ENCODE data around the gene MPI. TPM values are rescaled to one million over a fixed set of nuclear protein-coding genes. Genes with fewer than 3 reads are reported as not detected.

Gene MPI
- total and polyA plus RNA-seq, 10 of the 15 experiments (the other 5 are each of a cell fraction or from before 2014, with no cell fraction given) = 35.6 to 93.9 (median 44.1) TPM

DNA sequence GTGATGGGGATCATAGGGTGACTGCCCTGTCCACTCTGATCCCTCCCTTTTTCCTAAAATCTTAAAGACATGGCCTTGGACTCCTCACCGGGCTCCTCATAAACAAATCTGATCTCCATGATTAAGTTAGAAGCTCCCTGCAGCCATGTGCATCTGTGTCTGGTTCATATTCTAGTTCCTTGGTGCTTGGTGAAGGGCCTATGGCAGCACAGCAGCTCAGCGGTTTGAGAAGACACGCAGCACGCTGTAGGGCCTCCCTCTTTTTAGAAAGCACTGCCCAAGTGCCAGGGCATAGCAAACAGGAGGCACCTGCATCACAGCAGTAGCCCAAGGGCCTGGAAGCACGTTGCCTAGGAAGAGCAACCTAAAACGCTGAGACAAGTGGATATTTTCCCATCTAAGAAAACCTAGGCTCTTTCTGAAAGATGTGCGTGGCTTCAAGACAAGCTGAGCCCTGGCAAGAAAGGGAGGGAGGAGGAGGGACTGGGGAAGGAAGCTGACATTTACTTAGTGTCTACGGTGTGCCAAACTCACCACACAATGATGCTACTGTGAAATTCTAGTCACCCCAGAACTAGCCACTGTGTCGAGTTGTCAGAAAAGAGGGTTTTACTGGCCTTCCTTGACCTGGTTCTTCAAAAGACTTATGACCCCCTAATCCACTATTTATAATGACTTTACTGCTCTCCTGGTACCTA, 32.0 kb upstream of the MPI start:
- Histone ChIP-seq H3K4me3 (peak overlapping the region; percentile 35; the same call in 1 of the 2 replicates), H3K79me2 (ENCODE audit: control insufficient read depth, insufficient read depth, low read length) (peaks cover 40% of the 10 kb centered on the region), H3K36me3 (ENCODE audit: control insufficient read depth in 2 of 2, insufficient read depth in 2 of 2, low read length in 1 of 2) (peaks cover 6 to 8% of the 10 kb centered on the region in 2 experiments; a peak in 3 of 4 replicates), H3K27ac (ENCODE audit: control insufficient read depth, insufficient read depth) (peak overlapping the region; percentile 80), H4K20me1 (ENCODE audit: control insufficient read depth, insufficient read depth) (peaks cover 3% of the 10 kb centered on the region; the same call in 1 of the 2 replicates), H3K9me3 (replicated peaks; ENCODE audit: control insufficient read depth, insufficient read depth, low read length) (no peaks in the 10 kb centered on the region), H2AFZ (ENCODE audit: control insufficient read depth, low read depth, low read length) (no peak overlapping the region), H3K27me3 (replicated peaks in 1 of 2; ENCODE audit: control insufficient read depth in 2 of 2, insufficient read depth in 2 of 2, low read length in 1 of 2) (no peaks in the 10 kb centered on the region), H3K4me2 (ENCODE audit: control insufficient read depth, insufficient read depth) (peak overlapping the region; percentile 90), H3K4me1 (ENCODE audit: control insufficient read depth, insufficient read depth, low read length) (peaks cover 46% of the 10 kb centered on the region), H3K9ac (ENCODE audit: control insufficient read depth, insufficient read depth, low read length) (peak overlapping the region; percentile 30)
- ChIA-PET RAD21 (ENCODE audit: unreplicated experiment) (interaction anchor here (0.7 to 5.6 kb wide), 10 partner anchors 11 to 93 kb away, joined by 3 to 57 read pairs (median 6); partner anchors contain the start of genes FAM219B and ULK3), SMC1A (ENCODE audit: uncharacterized antibody, unreplicated experiment) (interaction anchor here (0.6 to 7.5 kb wide), 16 partner anchors 11 to 312 kb away, joined by 3 to 120 read pairs (median 5); partner anchors contain the start of genes FAM219B and MPI), CTCF (interaction anchor here (0.6 to 5.9 kb wide), 16 partner anchors 10 to 138 kb away, joined by 3 to 76 read pairs (median 6); partner anchors contain the start of genes SCAMP5 and ULK3), POLR2A (interaction anchor here (0.9 to 5.8 kb wide), 11 partner anchors 9 to 81 kb away, joined by 3 to 80 read pairs (median 4); partner anchors contain the start of genes COX5A and SCAMP2)
- peak; percentile 38 for FAIRE-seq
- 3% methylated on average over 9 of the region's 9 CpGs for WGBS (ENCODE audit: insufficient coverage, insufficient replicate concordance, low lambda C conversion rate, missing lambda C conversion rate)
- peak; percentile 79 for ATAC-seq
- intact Hi-C loops (cut with micrococcal nuclease; ENCODE audit: unreplicated experiment) = loop anchor here (2.0 to 5.0 kb wide), 2 partner anchors 13 to 44 kb away; no protein-coding TSS in a partner anchor
- in situ Hi-C loops (cut with MboI) = no loop called here
- BruUV-seq (replicated peaks) = no TSS peak
- no peak for DNase-seq (ENCODE audit: low read depth, low spot score)
- TF ChIP-seq FOXK2 (IDR thresholded peaks at IDR 0.05) (no peak), FOXM1 (IDR thresholded peaks at IDR 0.05; ENCODE audit: low read depth, low read length) (no peak), ETV6 (conservative IDR thresholded peaks at IDR 0.05 in 1 of 2, IDR thresholded peaks at IDR 0.05 in 1 of 2; ENCODE audit: borderline replicate concordance in 1 of 2, low read depth in 1 of 2) (no peak), TBL1XR1 (IDR thresholded peaks at IDR 0.05; ENCODE audit: low read depth, low read length) (no peak), MXI1 (IDR thresholded peaks at IDR 0.05; ENCODE audit: low read depth, low read length) (0 out of 2 replicates have a peak, but pooled peaks have one; percentile 15), TCF7 (IDR thresholded peaks at IDR 0.05; ENCODE audit: borderline replicate concordance) (no peak), ZSCAN29 (IDR thresholded peaks at IDR 0.05) (no peak), RBBP5 (conservative IDR thresholded peaks at IDR 0.05) (no peak), NR2F1 (conservative IDR thresholded peaks at IDR 0.05) (0 out of 2 replicates have a peak, but pooled peaks have one; percentile 19), CBFB (IDR thresholded peaks at IDR 0.05; ENCODE audit: low read depth) (0 out of 2 replicates have a peak, but pooled peaks have one; percentile 16), NFYA (IDR thresholded peaks at IDR 0.05; ENCODE audit: borderline replicate concordance, low read depth, low read length) (no peak), MTA2 (IDR thresholded peaks at IDR 0.05; ENCODE audit: low read depth) (peak; percentile 27; the same call in 1 of the 2 replicates), SREBF1 (IDR thresholded peaks at IDR 0.05; ENCODE audit: low read length) (no peak)
- TF ChIP-seq, protein P1, sequence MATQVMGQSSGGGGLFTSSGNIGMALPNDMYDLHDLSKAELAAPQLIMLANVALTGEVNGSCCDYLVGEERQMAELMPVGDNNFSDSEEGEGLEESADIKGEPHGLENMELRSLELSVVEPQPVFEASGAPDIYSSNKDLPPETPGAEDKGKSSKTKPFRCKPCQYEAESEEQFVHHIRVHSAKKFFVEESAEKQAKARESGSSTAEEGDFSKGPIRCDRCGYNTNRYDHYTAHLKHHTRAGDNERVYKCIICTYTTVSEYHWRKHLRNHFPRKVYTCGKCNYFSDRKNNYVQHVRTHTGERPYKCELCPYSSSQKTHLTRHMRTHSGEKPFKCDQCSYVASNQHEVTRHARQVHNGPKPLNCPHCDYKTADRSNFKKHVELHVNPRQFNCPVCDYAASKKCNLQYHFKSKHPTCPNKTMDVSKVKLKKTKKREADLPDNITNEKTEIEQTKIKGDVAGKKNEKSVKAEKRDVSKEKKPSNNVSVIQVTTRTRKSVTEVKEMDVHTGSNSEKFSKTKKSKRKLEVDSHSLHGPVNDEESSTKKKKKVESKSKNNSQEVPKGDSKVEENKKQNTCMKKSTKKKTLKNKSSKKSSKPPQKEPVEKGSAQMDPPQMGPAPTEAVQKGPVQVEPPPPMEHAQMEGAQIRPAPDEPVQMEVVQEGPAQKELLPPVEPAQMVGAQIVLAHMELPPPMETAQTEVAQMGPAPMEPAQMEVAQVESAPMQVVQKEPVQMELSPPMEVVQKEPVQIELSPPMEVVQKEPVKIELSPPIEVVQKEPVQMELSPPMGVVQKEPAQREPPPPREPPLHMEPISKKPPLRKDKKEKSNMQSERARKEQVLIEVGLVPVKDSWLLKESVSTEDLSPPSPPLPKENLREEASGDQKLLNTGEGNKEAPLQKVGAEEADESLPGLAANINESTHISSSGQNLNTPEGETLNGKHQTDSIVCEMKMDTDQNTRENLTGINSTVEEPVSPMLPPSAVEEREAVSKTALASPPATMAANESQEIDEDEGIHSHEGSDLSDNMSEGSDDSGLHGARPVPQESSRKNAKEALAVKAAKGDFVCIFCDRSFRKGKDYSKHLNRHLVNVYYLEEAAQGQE (IDR thresholded peaks at IDR 0.05; ENCODE audit: low read depth, low read length) = no peak
- TF ChIP-seq, protein P2, sequence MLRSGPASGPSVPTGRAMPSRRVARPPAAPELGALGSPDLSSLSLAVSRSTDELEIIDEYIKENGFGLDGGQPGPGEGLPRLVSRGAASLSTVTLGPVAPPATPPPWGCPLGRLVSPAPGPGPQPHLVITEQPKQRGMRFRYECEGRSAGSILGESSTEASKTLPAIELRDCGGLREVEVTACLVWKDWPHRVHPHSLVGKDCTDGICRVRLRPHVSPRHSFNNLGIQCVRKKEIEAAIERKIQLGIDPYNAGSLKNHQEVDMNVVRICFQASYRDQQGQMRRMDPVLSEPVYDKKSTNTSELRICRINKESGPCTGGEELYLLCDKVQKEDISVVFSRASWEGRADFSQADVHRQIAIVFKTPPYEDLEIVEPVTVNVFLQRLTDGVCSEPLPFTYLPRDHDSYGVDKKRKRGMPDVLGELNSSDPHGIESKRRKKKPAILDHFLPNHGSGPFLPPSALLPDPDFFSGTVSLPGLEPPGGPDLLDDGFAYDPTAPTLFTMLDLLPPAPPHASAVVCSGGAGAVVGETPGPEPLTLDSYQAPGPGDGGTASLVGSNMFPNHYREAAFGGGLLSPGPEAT (IDR thresholded peaks at IDR 0.05; ENCODE audit: low read depth) = no peak

All from GM12878 (cell line).